LHCN-M2 (cell line): ENCODE measurements around the gene FPR2. TPM values are rescaled to one million over a fixed set of nuclear protein-coding genes. Genes with fewer than 3 reads are reported as not detected.
"Not testable (repeated sequence)": the region's sequence is repeated elsewhere in the genome, so short reads cannot be mapped to it uniquely, and the experiment has no call there.

Experiments
- DNase-seq: peaks from one replicate; pipeline ENCODE4 v3.0.0-alpha.2; 2012; ENCODE audit warnings: low read depth
- total RNA-seq: library from RNA; depleted of rRNA; stranded (reverse); fragments of >200 nt; gene quantifications from 2 replicates; pipeline ENCODE4 v1.2.3, GENCODE V29; 2014; rRNA removed

Gene FPR2
- total RNA-seq, 1 experiment from 2014 or later, result 0.40 TPM

GRCh38 chr19:51804789-51805188, 43.8 kb downstream of the FPR2 start:
- not testable (repeated sequence) for DNase-seq

DNA sequence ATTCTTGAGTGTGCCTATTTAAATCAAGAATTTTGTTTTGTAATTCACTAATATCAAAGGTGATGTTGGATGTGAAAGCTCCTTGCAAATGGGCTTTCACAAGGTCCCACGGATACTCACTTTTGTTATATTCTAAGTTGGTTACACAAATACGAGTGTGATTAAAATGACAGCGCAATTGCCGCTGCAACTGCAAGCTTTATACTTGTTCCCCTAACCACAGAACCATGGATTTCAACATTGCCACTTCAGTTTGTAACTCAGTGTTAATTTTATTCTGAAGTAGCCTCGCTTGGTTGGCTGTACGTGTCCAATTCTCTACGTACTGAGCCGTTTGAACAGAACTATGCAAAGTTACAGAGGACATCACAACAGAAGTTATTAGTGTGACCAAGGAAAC, 44.4 kb downstream of the FPR2 start:
- not testable (repeated sequence) for DNase-seq

DNA sequence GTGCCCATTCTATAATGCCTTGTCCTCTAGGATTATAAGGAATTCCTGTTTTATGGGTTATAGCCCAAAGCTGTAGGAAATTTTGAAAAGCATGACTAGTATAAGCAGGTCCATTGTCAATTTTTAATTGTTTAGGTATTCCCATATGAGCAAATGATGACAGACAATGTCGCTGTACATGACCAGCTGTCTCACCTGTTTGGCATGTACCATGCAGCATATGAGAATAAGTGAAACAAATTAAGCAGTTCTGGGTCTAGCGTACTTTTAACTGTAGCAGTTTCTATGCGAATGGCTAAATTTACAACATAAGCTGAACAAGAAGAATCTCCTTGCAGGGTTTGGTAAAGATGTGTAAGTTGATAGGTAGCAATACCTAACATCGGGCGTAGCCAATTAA, 45.6 kb downstream of the FPR2 start:
- not testable (repeated sequence) for DNase-seq

DNA sequence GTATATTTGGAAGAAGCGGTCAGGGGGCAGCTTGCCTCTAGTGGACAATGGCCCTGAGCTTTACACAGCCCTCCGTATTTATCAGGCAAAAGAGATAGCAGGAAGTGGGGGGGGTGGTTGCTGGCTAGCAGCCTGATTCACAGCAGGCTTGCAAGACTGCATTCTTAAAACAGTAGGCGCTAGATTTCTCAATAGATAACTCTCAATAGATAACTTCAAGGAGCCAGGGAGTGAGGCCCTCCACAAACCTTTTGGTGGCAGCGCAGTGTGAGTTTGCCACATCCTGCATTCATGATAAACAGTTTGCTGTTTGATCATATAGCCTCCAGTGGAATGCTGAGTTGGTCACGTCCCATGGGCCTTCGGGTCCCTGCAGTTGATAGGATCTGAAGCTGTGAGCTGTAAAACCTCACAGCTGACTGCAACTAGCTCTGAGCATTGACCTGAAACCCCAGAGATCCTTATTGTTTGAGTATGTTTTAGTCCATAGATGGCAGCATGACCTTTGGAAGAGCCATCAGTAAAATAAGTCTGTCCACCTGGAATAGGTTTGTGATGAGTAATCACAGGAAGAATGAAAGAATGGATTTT, 46.2 kb downstream of the FPR2 start:
- no peak for DNase-seq

DNA sequence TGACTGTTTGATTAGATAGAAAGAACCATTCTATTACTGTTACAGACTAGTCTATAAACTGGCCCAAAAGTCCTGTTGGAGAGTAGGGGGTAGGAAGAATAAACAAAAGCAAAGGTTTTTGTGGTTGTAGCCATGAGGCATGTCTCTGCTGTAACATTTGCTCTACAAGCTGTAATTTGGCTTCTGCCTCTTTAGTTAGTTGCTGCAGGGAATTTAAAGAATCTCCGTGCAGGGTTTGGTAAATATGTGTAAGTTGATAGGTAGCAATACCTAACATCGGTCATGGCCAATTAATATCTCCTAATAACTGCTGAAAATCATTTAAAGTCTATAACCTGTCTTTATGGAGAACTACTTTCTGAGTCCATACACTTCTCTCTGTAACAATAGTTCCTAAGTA, 46.9 kb downstream of the FPR2 start:
- DNase-seq, result no peak

DNA sequence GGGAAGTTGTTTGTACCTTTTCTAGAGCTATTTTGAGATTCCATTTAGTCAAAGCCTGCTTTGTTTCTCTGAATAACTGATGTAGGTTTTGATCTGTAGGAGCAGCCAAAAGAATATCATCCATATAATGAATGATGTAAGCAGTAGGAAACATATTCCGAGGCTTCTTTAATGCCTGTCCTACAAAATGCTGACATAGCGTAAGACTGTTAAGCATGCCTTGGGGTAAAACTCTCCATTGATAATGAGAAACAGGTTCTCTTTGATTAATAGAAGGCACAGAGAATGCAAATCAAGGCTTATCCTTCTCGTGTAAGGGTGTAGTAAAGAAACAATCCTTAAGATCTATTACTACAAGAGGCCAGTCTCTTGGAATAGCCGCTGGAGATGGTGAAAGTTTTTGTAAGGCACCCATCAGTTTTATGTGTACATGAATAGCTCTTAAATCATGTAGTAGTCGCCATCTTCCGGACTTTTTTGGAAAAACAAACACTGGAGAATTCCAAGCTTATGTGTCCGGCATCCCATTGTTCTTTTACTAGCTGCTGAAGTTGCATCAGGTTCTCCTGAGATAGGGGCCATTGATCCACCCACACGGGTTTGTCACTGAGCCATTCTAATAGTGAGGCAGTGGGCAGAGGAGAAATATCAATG, 47.5 kb downstream of the FPR2 start:
- DNase-seq, result peak; percentile 70

GRCh38 chr19:51809787-51810186, 48.8 kb downstream of the FPR2 start:
- no peak for DNase-seq

DNA sequence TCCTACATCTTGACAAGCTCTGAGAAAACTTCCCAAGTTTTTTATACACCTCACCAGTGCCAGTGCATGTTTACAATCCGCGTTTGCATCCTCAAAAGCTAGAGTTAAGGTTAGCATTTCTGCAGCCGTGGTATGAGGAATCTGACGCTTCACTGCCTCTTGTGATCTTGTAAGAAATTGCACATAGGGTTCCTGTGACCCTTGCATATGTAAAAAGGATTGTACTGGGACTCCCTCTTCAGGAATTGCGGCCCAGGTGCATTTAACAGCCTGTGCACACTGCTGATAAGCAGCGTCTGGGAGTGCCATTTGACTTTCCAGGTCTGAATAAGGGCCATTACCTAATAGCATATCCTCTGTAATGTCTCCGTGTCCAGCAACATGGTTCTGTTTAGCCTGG, 49.2 kb downstream of the FPR2 start:
- peak; percentile 44 for DNase-seq

GRCh38 chr19:51811344-51811743, 50.4 kb downstream of the FPR2 start:
- DNase-seq, result no peak

- no peak for DNase-seq
Observed at GRCh38 chr19:51815043-51815442, 54.1 kb downstream of the FPR2 start.

DNA sequence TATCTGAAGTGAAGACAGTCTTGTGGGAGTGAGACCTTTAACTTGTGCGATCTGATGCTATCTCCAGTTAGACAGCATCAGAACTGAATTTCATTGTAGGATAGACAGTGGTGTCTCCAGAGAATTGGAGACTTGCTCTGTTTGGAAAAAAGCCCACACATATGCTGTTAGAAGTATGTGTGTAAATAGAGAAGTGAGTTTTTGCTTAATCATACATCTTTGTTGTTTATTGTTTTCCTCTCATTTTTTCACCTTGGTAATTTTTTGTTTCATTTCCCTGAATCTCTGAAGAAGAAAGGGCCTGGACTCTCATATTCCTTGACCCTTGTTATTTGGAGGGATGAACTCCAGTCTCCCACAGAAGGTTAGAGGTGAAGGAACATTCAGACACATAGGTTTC, 55.7 kb downstream of the FPR2 start:
- no peak for DNase-seq

GRCh38 chr19:51820011-51820410, 59.0 kb downstream of the FPR2 start:
- no peak for DNase-seq

Other genes starting within 250 kb of the FPR2 start
- not detected in 2 replicates for gene SIGLEC6, start 229.5 kb upstream of the FPR2 start, total RNA-seq
- 2.9 and 4.0 TPM in 2 replicates for gene ZNF175, start 189.9 kb upstream of the FPR2 start, total RNA-seq
- gene SIGLEC5, start 130.8 kb upstream of the FPR2 start, total RNA-seq, result not detected in 2 replicates
- not detected in 2 replicates for gene SIGLEC14, start 114.4 kb upstream of the FPR2 start, total RNA-seq
- 12.9 and 27.3 TPM in 2 replicates for gene SPACA6, start 67.8 kb upstream of the FPR2 start, total RNA-seq
- 59.1 and 139 TPM in 2 replicates for gene HAS1, start 37.2 kb upstream of the FPR2 start, total RNA-seq
- gene FPR1, start 9.3 kb upstream of the FPR2 start, total RNA-seq, result 9.7 and 10.9 TPM in 2 replicates
- not detected in 2 replicates for gene FPR3, start 34.0 kb downstream of the FPR2 start, total RNA-seq
- 4.6 and 6.6 TPM in 2 replicates for gene ZNF577, start 126.8 kb downstream of the FPR2 start, total RNA-seq
- gene ZNF649, start 143.8 kb downstream of the FPR2 start, total RNA-seq, result 8.7 and 9.1 TPM in 2 replicates
- gene ZNF613, start 166.3 kb downstream of the FPR2 start, total RNA-seq, result 6.2 and 6.6 TPM in 2 replicates
- 5.6 and 7.6 TPM in 2 replicates for gene ZNF350, start 225.7 kb downstream of the FPR2 start, total RNA-seq
- 11.0 and 11.7 TPM in 2 replicates for gene ZNF615, start 247.0 kb downstream of the FPR2 start, total RNA-seq